ENCODE measurements around the gene TNPO2. TPM values are rescaled to one million over a fixed set of nuclear protein-coding genes. Genes with fewer than 3 reads are reported as not detected.

The TNPO2 gene
- total and polyA plus RNA-seq, 2 of the 13 experiments (the other 11 are each of a cell fraction or from before 2014, with no cell fraction given) = 31.7 to 61.0 TPM

DNA sequence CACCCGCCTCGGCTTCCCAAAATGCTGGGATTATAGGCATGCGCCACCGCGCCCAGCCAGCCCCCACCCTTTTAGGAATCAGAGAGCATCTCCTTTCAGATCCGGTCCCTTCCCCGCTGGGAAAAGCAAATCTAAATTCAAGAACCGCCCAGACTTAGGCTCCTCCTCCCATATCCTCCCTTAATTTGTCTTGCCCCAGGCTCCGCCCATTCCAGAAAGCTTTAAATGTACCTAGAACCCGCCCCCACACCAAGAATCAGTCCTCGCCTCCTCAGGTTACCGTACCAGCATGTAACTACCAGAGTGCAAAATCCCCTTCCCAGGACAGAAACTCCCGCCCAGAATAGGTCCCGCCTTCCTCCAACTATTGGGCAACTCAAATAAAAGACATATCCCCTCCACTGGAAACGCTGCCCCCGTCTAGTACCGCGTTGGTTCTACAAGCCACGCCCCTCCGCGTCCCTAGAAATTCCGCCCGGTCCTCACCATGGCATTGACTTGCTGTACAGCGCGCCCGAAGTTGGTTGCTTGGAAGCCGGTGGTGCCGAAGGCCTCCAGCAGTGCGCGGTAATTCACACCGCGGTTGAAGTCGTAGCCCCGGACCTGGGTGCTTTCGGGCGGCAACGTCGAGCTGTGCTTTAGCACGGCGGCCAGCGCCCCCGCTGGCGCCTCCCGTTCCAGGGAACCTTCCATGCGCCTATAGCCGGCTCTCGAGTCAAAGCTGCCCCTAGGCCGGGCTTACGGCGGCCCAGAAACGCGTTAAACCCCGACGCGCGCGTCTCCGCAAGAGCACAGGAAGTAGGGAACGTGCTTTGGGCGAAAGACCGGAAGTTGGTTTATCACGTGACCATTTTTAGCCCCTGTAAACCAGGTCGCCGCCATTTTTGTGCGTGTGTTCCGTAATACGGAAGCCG lies 42.4 kb downstream of the TNPO2 start, which contains the start of gene DHPS (continued):
- TF ChIP-seq, protein P1, sequence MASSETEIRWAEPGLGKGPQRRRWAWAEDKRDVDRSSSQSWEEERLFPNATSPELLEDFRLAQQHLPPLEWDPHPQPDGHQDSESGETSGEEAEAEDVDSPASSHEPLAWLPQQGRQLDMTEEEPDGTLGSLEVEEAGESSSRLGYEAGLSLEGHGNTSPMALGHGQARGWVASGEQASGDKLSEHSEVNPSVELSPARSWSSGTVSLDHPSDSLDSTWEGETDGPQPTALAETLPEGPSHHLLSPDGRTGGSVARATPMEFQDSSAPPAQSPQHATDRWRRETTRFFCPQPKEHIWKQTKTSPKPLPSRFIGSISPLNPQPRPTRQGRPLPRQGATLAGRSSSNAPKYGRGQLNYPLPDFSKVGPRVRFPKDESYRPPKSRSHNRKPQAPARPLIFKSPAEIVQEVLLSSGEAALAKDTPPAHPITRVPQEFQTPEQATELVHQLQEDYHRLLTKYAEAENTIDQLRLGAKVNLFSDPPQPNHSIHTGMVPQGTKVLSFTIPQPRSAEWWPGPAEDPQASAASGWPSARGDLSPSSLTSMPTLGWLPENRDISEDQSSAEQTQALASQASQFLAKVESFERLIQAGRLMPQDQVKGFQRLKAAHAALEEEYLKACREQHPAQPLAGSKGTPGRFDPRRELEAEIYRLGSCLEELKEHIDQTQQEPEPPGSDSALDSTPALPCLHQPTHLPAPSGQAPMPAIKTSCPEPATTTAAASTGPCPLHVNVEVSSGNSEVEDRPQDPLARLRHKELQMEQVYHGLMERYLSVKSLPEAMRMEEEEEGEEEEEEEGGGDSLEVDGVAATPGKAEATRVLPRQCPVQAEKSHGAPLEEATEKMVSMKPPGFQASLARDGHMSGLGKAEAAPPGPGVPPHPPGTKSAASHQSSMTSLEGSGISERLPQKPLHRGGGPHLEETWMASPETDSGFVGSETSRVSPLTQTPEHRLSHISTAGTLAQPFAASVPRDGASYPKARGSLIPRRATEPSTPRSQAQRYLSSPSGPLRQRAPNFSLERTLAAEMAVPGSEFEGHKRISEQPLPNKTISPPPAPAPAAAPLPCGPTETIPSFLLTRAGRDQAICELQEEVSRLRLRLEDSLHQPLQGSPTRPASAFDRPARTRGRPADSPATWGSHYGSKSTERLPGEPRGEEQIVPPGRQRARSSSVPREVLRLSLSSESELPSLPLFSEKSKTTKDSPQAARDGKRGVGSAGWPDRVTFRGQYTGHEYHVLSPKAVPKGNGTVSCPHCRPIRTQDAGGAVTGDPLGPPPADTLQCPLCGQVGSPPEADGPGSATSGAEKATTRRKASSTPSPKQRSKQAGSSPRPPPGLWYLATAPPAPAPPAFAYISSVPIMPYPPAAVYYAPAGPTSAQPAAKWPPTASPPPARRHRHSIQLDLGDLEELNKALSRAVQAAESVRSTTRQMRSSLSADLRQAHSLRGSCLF (CRISPR knock-in tag; IDR thresholded peaks at IDR 0.05; ENCODE audit: borderline replicate concordance) = 0 out of 2 replicates have a peak, but pooled peaks have one; percentile 74
- TF ChIP-seq SAP130 (CRISPR knock-in tag; IDR thresholded peaks at IDR 0.05; ENCODE audit: low read depth) = peak; percentile 80
- TF ChIP-seq, protein P2, sequence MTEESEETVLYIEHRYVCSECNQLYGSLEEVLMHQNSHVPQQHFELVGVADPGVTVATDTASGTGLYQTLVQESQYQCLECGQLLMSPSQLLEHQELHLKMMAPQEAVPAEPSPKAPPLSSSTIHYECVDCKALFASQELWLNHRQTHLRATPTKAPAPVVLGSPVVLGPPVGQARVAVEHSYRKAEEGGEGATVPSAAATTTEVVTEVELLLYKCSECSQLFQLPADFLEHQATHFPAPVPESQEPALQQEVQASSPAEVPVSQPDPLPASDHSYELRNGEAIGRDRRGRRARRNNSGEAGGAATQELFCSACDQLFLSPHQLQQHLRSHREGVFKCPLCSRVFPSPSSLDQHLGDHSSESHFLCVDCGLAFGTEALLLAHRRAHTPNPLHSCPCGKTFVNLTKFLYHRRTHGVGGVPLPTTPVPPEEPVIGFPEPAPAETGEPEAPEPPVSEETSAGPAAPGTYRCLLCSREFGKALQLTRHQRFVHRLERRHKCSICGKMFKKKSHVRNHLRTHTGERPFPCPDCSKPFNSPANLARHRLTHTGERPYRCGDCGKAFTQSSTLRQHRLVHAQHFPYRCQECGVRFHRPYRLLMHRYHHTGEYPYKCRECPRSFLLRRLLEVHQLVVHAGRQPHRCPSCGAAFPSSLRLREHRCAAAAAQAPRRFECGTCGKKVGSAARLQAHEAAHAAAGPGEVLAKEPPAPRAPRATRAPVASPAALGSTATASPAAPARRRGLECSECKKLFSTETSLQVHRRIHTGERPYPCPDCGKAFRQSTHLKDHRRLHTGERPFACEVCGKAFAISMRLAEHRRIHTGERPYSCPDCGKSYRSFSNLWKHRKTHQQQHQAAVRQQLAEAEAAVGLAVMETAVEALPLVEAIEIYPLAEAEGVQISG (CRISPR knock-in tag; IDR thresholded peaks at IDR 0.05) = peak; percentile 82
- TF ChIP-seq ZFP36L1 (CRISPR knock-in tag; IDR thresholded peaks at IDR 0.05) = peak; percentile 20; the same call in 1 of the 2 replicates
- no peak for TF ChIP-seq RBAK (CRISPR knock-in tag; IDR thresholded peaks at IDR 0.05)
- peak; percentile 71; the same call in 1 of the 2 replicates for TF ChIP-seq ELF4 (CRISPR knock-in tag; IDR thresholded peaks at IDR 0.05; ENCODE audit: borderline replicate concordance)
- TF ChIP-seq, protein P3, sequence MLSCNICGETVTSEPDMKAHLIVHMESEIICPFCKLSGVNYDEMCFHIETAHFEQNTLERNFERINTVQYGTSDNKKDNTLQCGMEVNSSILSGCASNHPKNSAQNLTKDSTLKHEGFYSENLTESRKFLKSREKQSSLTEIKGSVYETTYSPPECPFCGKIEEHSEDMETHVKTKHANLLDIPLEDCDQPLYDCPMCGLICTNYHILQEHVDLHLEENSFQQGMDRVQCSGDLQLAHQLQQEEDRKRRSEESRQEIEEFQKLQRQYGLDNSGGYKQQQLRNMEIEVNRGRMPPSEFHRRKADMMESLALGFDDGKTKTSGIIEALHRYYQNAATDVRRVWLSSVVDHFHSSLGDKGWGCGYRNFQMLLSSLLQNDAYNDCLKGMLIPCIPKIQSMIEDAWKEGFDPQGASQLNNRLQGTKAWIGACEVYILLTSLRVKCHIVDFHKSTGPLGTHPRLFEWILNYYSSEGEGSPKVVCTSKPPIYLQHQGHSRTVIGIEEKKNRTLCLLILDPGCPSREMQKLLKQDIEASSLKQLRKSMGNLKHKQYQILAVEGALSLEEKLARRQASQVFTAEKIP (CRISPR knock-in tag; IDR thresholded peaks at IDR 0.05; ENCODE audit: borderline replicate concordance) = no peak
- TF ChIP-seq CHCHD3 (CRISPR knock-in tag; IDR thresholded peaks at IDR 0.05) = 0 out of 2 replicates have a peak, but pooled peaks have one; percentile 49
- 0 out of 2 replicates have a peak, but pooled peaks have one; percentile 41 for TF ChIP-seq ZNF850 (CRISPR knock-in tag; conservative IDR thresholded peaks at IDR 0.05)
- TF ChIP-seq, protein P4, sequence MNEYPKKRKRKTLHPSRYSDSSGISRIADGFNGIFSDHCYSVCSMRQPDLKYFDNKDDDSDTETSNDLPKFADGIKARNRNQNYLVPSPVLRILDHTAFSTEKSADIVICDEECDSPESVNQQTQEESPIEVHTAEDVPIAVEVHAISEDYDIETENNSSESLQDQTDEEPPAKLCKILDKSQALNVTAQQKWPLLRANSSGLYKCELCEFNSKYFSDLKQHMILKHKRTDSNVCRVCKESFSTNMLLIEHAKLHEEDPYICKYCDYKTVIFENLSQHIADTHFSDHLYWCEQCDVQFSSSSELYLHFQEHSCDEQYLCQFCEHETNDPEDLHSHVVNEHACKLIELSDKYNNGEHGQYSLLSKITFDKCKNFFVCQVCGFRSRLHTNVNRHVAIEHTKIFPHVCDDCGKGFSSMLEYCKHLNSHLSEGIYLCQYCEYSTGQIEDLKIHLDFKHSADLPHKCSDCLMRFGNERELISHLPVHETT (CRISPR knock-in tag; conservative IDR thresholded peaks at IDR 0.05) = peak; percentile 15; the same call in 1 of the 2 replicates
- no peak for TF ChIP-seq ZIK1 (CRISPR knock-in tag; IDR thresholded peaks at IDR 0.05; ENCODE audit: borderline replicate concordance, low read depth)
- 0 out of 2 replicates have a peak, but pooled peaks have one; percentile 22 for TF ChIP-seq TEAD2 (CRISPR knock-in tag; IDR thresholded peaks at IDR 0.05)
- TF ChIP-seq TARDBP (CRISPR knock-in tag; IDR thresholded peaks at IDR 0.05) = 0 out of 2 replicates have a peak, but pooled peaks have one; percentile 16
